ENCODE results near the gene CNOT4. TPM values are rescaled to one million over a fixed set of nuclear protein-coding genes. Genes with fewer than 3 reads are reported as not detected.

The CNOT4 gene
- total and polyA plus RNA-seq, 2 of the 8 experiments (the other 6 are each of a cell fraction or from before 2014, with no cell fraction given), result 10.9 to 25.8 TPM

DNA sequence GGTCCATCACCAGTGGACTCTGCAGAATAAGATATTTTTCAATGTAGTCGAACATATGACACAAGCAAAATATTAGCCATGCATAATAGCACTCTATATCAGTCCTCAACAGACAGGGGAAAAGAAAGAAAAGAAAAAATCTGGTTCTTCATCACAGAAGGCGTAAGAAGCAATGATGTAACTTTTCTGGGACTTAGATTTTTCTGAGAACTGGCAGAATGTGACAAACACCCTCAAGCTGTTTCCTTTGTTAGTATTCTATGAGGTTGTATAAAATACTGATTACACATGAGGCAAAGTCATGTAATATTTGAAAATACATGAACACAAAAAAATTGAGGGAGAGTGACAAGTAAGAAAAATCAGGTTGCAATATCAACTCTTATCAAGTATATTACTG lies 84.9 kb downstream of the CNOT4 start (continued):
- TF ChIP-seq CHD7 (IDR thresholded peaks at IDR 0.05; ENCODE audit: insufficient replicate concordance, low read length) (no peak), KDM1A (IDR thresholded peaks at IDR 0.05; ENCODE audit: borderline replicate concordance, low read length) (no peak), SP2 (IDR thresholded peaks at IDR 0.05; ENCODE audit: low read length) (no peak), RNF2 (IDR thresholded peaks at IDR 0.05; ENCODE audit: borderline replicate concordance, low read depth, low read length, missing control alignments, poor library complexity, severe bottlenecking) (no peak), ZNF274 (IDR thresholded peaks at IDR 0.05; ENCODE audit: borderline replicate concordance, extremely low read depth, low read length) (no peak), TBP (IDR thresholded peaks at IDR 0.05; ENCODE audit: low read depth, low read length) (no peak), YY1 (IDR thresholded peaks at IDR 0.05; ENCODE audit: low read depth, low read length) (no peak), TAF1 (IDR thresholded peaks at IDR 0.05; ENCODE audit: low read depth, low read length) (no peak), SIN3A (conservative IDR thresholded peaks at IDR 0.05 in 1 of 2, IDR thresholded peaks at IDR 0.05 in 1 of 2; ENCODE audit: low read depth in 1 of 2, low read length in 2 of 2) (no peak), CEBPB (IDR thresholded peaks at IDR 0.05; ENCODE audit: low read depth, low read length) (no peak), CHD1 (IDR thresholded peaks at IDR 0.05; ENCODE audit: low read depth, low read length) (no peak)
